SK-N-SH (cell line): Measurements from ENCODE around the gene LAIR2. TPM values are rescaled to one million over a fixed set of nuclear protein-coding genes. Genes with fewer than 3 reads are reported as not detected.

Experiments
- CTCF ChIA-PET: fragments of 300-600, 350-600 bp; formaldehyde crosslinking; extraction: SDS; loops from one replicate; lab custom pipeline; 2021; lab: Yijun Ruan, JAX
- POLR2A ChIA-PET: fragments of 350-600 bp; sonication (Branson Sonifier 250); formaldehyde crosslinking; extraction: SDS; loops from one replicate; lab custom pipeline; 2020; ENCODE audit warnings: antibody characterized with exemption, inconsistent platforms; lab: Yijun Ruan, JAX
- DNase-seq: peaks from one replicate; pipeline ENCODE4 v3.0.0; 2012
- H2AFZ ChIP-seq: fragments of 200-600 bp; sonication (generic); 2 replicates; pipeline ENCODE4 v1.8.1; 2016; ENCODE audit warnings: antibody characterized with exemption, mild to moderate bottlenecking, low read depth
- H3F3A ChIP-seq: fragments of 200-600 bp; sonication (generic); replicated peaks from 2 replicates; pipeline ENCODE3; 2016; ENCODE audit warnings: antibody characterized with exemption, mild to moderate bottlenecking; ENCODE audit not compliant: insufficient read depth
- H3K27ac ChIP-seq, 2 experiments: fragments of 200-500 bp in 1 of 2; fragments of 200-600 bp in 1 of 2; sonication (Bioruptor generic) in 1 of 2; sonication (generic), shearing (Covaris generic) in 1 of 2; 2 replicates each; pipeline versions ENCODE4 v1.5.1 to v1.6.1; 2014 to 2016; ENCODE audit warnings: low read depth in 2 of 2, inconsistent platforms in 1 of 2, low read length in 1 of 2, mild to moderate bottlenecking in 1 of 2, mixed read lengths in 1 of 2
- H3K27me3 ChIP-seq: fragments of 200-600 bp; sonication (generic), shearing (Covaris generic); 2 replicates; pipeline ENCODE4 v1.6.1; 2016; ENCODE audit warnings: mixed run types; ENCODE audit not compliant: insufficient read depth
- H3K36me3 ChIP-seq, 2 experiments: fragments of 200-500 bp in 1 of 2; fragments of 200-600 bp in 1 of 2; sonication (Bioruptor generic) in 1 of 2; sonication (generic) in 1 of 2; replicated peaks in 1 of 2; 2 replicates each; pipeline versions ENCODE3 to v1.5.1; 2014 to 2016; ENCODE audit warnings: low read length in 1 of 2, mild to moderate bottlenecking in 1 of 2; ENCODE audit not compliant: insufficient read depth in 2 of 2, control insufficient read depth in 1 of 2
- H3K4me1 ChIP-seq, 2 experiments: fragments of 200-500 bp in 1 of 2; fragments of 200-600 bp in 1 of 2; sonication (Bioruptor generic) in 1 of 2; sonication (generic), shearing (Covaris generic) in 1 of 2; 2 replicates each; pipeline versions ENCODE4 v1.5.1 to v1.6.1; 2014 to 2016; ENCODE audit warnings: low read depth in 1 of 2, low read length in 1 of 2, mixed run types in 1 of 2; ENCODE audit not compliant: insufficient read depth in 2 of 2, control insufficient read depth in 1 of 2
- H3K4me2 ChIP-seq: fragments of 200-600 bp; sonication (generic), shearing (Covaris generic); 2 replicates; pipeline ENCODE4 v1.6.1; 2017; ENCODE audit warnings: mixed run types
- H3K4me3 ChIP-seq, 2 experiments: fragments of 200-500 bp in 1 of 2; fragments of 200-600 bp in 1 of 2; sonication (Bioruptor generic) in 1 of 2; sonication (generic), shearing (Covaris generic) in 1 of 2; 2 replicates each; pipeline versions ENCODE4 v1.5.1 to v1.8.1; 2014 to 2016; ENCODE audit warnings: low read depth in 2 of 2, inconsistent platforms in 1 of 2, low read length in 1 of 2, mild to moderate bottlenecking in 1 of 2, mixed read lengths in 1 of 2, moderate library complexity in 1 of 2
- H3K79me2 ChIP-seq: fragments of 200-600 bp; sonication (generic); 2 replicates; pipeline ENCODE4 v1.8.1; 2017; ENCODE audit warnings: mild to moderate bottlenecking; ENCODE audit not compliant: insufficient read depth
- H3K9ac ChIP-seq: fragments of 200-600 bp; sonication (generic); 2 replicates; pipeline ENCODE4 v1.6.1; 2017; ENCODE audit warnings: mixed run types
- H3K9me2 ChIP-seq: fragments of 200-600 bp; sonication (generic); 2 replicates; pipeline ENCODE4 v1.6.1; 2017; ENCODE audit warnings: mixed run types
- H3K9me3 ChIP-seq: fragments of 200-600 bp; sonication (generic); 2 replicates; pipeline ENCODE4 v1.6.1; 2017; ENCODE audit warnings: mixed run types, mild to moderate bottlenecking, moderate library complexity
- H4K20me1 ChIP-seq: fragments of 200-600 bp; sonication (generic); 2 replicates; pipeline ENCODE4 v1.6.1; 2017; ENCODE audit warnings: mild to moderate bottlenecking, mixed run types; ENCODE audit not compliant: insufficient read depth
- ELF1 ChIP-seq: IDR thresholded peaks from 2 replicates; pipeline ENCODE4 v1.4.0; 2012
- EP300 ChIP-seq, 2 experiments: IDR thresholded peaks; 2 replicates each; pipeline versions ENCODE4 v1.4.0 to v1.6.1; 2012; ENCODE audit warnings: borderline replicate concordance in 1 of 2, low read depth in 1 of 2, low read length in 1 of 2
- EZH2phosphoT487 ChIP-seq: fragments of 200-600 bp; sonication (generic); IDR thresholded peaks from 2 replicates; pipeline ENCODE4 v1.6.1; 2017; ENCODE audit warnings: low read depth, mixed run types, mild to moderate bottlenecking, antibody characterized with exemption, moderate library complexity, borderline replicate concordance
- FOSL2 ChIP-seq: IDR thresholded peaks from 2 replicates; pipeline ENCODE4 v1.4.0; 2012; ENCODE audit warnings: low read depth, mild to moderate bottlenecking, moderate library complexity, borderline replicate concordance
- FOXM1 ChIP-seq: IDR thresholded peaks from 2 replicates; pipeline ENCODE4 v1.4.0; 2012; ENCODE audit warnings: low read depth, mild to moderate bottlenecking
- GABPA ChIP-seq: IDR thresholded peaks from 2 replicates; pipeline ENCODE4 v1.4.0; 2012; ENCODE audit warnings: low read depth, mild to moderate bottlenecking
- GATA2 ChIP-seq: sonication (generic); formaldehyde crosslinking; IDR thresholded peaks from 2 replicates; pipeline ENCODE4 v1.5.0; 2020; ENCODE audit warnings: mild to moderate bottlenecking, missing genetic modification reagents
- JUND ChIP-seq: IDR thresholded peaks from 2 replicates; pipeline ENCODE4 v1.4.0; 2012
- MEF2A ChIP-seq: IDR thresholded peaks from 2 replicates; pipeline ENCODE4 v1.4.0; 2012; ENCODE audit warnings: low read depth, borderline replicate concordance
- MXI1 ChIP-seq: IDR thresholded peaks from 2 replicates; pipeline ENCODE4 v1.6.1; 2012; ENCODE audit warnings: mild to moderate bottlenecking, low read depth, low read length, improper control_type of control experiment
- NRF1 ChIP-seq: IDR thresholded peaks from 2 replicates; pipeline ENCODE4 v1.6.1; 2012; ENCODE audit warnings: low read depth, mild to moderate bottlenecking, low read length
- POLR2AphosphoS5 ChIP-seq: IDR thresholded peaks from 2 replicates; pipeline ENCODE4 v1.6.1; 2012; ENCODE audit warnings: low read depth, low read length
- RCOR1 ChIP-seq: fragments of 150-350 bp; IDR thresholded peaks from 2 replicates; pipeline ENCODE4 v1.6.1; 2017; ENCODE audit warnings: antibody characterized with exemption, low read length
- RXRA ChIP-seq: IDR thresholded peaks from 2 replicates; pipeline ENCODE4 v1.4.0; 2012; ENCODE audit warnings: low read depth, mild to moderate bottlenecking, borderline replicate concordance
- TCF12 ChIP-seq: IDR thresholded peaks from 2 replicates; pipeline ENCODE4 v1.4.0; 2012
- TEAD4 ChIP-seq: IDR thresholded peaks from 2 replicates; pipeline ENCODE4 v1.4.0; 2012; ENCODE audit warnings: mild to moderate bottlenecking, borderline replicate concordance; ENCODE audit not compliant: insufficient read depth
- YY1 ChIP-seq: IDR thresholded peaks from 2 replicates; pipeline ENCODE4 v1.4.0; 2012; ENCODE audit warnings: low read depth, mild to moderate bottlenecking
- WGBS: methylation state at CpG from one replicate; pipeline ENCODE4 v1.1.6; 2017; ENCODE audit warnings: low lambda C conversion rate; 5-methylcytosine and 5-hydroxymethylcytosine counted together
- polyA plus RNA-seq, 3 experiments: library from polyadenylated mRNA; depleted of rRNA; stranded (reverse); fragments of >200 nt; gene quantifications; 2 replicates each; pipeline ENCODE4 v1.2.3, GENCODE V29; 2012
- TF ChIP-seq, protein P1 (sequence below): IDR thresholded peaks from 2 replicates; pipeline ENCODE4 v1.4.0; 2012; ENCODE audit warnings: low read depth, borderline replicate concordance
- TF ChIP-seq, protein P2 (sequence below): fragments of 200-600 bp; sonication (generic); IDR thresholded peaks from 2 replicates; pipeline ENCODE4 v1.6.1; 2017; ENCODE audit warnings: antibody characterized with exemption, mild to moderate bottlenecking, moderate library complexity
- TF ChIP-seq, protein P3 (sequence below): fragments of 150-350 bp; IDR thresholded peaks from 2 replicates; pipeline ENCODE4 v1.6.1; 2017; ENCODE audit warnings: antibody characterized with exemption, low read length, low read depth, borderline replicate concordance

The LAIR2 gene
- polyA plus RNA-seq, 1 of the 3 experiments (the other 2 are of a cell fraction), result not detected

DNA sequence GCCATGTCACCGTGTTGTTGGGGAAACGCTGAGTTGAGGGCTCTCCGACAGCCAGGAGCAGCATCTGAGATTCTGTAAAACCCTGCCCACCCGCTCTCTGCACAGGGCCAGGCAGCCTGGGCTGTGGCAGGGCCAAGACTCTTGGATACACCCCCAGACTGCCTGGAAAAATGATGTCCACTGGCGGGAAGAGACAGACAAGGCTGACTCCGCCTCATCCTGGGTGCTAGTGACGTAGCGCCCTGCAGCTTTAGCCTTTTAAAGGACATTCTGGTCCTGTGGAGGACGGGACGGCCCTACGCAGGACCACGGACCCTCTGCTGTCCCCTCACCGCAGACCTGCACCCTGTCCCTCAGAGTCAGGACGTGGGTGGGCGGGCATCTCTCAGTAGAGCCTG, 50.3 kb downstream of the LAIR2 start:
- Histone ChIP-seq H3K9me3 (no peaks in the 10 kb centered on the region), H3K79me2 (no peaks in the 10 kb centered on the region), H4K20me1 (no peaks in the 10 kb centered on the region), H3F3A (no peaks in the 10 kb centered on the region), H3K27me3 (peaks cover 50% of the 10 kb centered on the region), H2AFZ (no peak overlapping the region), H3K9me2 (no peaks in the 10 kb centered on the region), H3K4me3 (no peak overlapping the region), H3K9ac (no peak overlapping the region), H3K36me3 (no peaks in the 10 kb centered on the region), H3K4me1 (no peaks in the 10 kb centered on the region), H3K27ac (no peak overlapping the region), H3K4me2 (no peak overlapping the region)
- TF ChIP-seq TEAD4 (no peak), TCF12 (no peak), EP300 (IDR thresholded peaks at IDR 0.05; ENCODE audit: borderline replicate concordance in 1 of 2, low read depth in 1 of 2, low read length in 1 of 2) (no peak), GATA2 (CRISPR knock-in tag) (no peak), FOXM1 (no peak), YY1 (no peak), MEF2A (no peak), NRF1 (no peak), FOSL2 (no peak), ELF1 (no peak), POLR2AphosphoS5 (no peak), MXI1 (no peak), GABPA (no peak), RCOR1 (no peak)
- TF ChIP-seq, protein P1, sequence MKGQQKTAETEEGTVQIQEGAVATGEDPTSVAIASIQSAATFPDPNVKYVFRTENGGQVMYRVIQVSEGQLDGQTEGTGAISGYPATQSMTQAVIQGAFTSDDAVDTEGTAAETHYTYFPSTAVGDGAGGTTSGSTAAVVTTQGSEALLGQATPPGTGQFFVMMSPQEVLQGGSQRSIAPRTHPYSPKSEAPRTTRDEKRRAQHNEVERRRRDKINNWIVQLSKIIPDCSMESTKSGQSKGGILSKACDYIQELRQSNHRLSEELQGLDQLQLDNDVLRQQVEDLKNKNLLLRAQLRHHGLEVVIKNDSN, result no peak
- TF ChIP-seq, protein P2, sequence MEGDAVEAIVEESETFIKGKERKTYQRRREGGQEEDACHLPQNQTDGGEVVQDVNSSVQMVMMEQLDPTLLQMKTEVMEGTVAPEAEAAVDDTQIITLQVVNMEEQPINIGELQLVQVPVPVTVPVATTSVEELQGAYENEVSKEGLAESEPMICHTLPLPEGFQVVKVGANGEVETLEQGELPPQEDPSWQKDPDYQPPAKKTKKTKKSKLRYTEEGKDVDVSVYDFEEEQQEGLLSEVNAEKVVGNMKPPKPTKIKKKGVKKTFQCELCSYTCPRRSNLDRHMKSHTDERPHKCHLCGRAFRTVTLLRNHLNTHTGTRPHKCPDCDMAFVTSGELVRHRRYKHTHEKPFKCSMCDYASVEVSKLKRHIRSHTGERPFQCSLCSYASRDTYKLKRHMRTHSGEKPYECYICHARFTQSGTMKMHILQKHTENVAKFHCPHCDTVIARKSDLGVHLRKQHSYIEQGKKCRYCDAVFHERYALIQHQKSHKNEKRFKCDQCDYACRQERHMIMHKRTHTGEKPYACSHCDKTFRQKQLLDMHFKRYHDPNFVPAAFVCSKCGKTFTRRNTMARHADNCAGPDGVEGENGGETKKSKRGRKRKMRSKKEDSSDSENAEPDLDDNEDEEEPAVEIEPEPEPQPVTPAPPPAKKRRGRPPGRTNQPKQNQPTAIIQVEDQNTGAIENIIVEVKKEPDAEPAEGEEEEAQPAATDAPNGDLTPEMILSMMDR, result no peak
- CTCF ChIA-PET, result no interaction called here
- POLR2A ChIA-PET, result no interaction called here
- no peak for DNase-seq
- WGBS, result 12% methylated on average over 8 of the region's 15 CpGs

DNA sequence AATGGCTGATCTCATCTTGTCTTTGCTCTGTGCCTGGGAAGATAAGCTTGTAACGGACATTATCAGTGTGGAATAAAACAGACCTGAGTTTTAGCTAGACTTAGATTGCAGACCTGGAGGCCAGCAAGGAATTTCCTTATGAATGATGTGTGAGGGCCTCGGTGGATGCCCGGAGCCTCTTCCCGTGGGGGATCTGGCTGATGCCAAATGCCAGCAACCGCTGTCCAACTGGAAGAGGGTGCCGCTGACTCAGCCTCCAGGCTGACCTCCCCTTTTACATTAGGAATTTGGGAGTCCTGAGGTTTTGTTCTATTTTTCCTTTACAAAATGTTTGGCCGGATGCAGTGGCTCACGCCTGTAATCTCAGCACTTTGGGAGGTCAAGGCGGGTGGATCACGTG, 51.4 kb downstream of the LAIR2 start:
- no peak overlapping the region for H3K4me3 ChIP-seq
- H3K4me2 ChIP-seq, result no peak overlapping the region
- WGBS, result 23% methylated on average over 10 of the region's 10 CpGs
- no peaks in the 10 kb centered on the region for H3K79me2 ChIP-seq
- H3K4me1 ChIP-seq, result no peaks in the 10 kb centered on the region
- H4K20me1 ChIP-seq, result no peaks in the 10 kb centered on the region
- POLR2A ChIA-PET, result no interaction called here
- no peaks in the 10 kb centered on the region for H3K36me3 ChIP-seq
- CTCF ChIA-PET, result no interaction called here
- no peaks in the 10 kb centered on the region for H3K9me3 ChIP-seq
- no peak overlapping the region for H3K27ac ChIP-seq
- no peaks in the 10 kb centered on the region for H3F3A ChIP-seq
- H2AFZ ChIP-seq, result no peak overlapping the region
- no peaks in the 10 kb centered on the region for H3K9me2 ChIP-seq
- peaks cover 41% of the 10 kb centered on the region for H3K27me3 ChIP-seq
- H3K9ac ChIP-seq, result no peak overlapping the region
- no peak for DNase-seq
- TF ChIP-seq FOSL2, result no peak
- TF ChIP-seq FOXM1, result no peak
- TF ChIP-seq, protein P3, sequence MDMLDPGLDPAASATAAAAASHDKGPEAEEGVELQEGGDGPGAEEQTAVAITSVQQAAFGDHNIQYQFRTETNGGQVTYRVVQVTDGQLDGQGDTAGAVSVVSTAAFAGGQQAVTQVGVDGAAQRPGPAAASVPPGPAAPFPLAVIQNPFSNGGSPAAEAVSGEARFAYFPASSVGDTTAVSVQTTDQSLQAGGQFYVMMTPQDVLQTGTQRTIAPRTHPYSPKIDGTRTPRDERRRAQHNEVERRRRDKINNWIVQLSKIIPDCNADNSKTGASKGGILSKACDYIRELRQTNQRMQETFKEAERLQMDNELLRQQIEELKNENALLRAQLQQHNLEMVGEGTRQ, result no peak
- no peak for TF ChIP-seq ELF1
- TF ChIP-seq RXRA, result no peak
- TF ChIP-seq, protein P1, result no peak
- TF ChIP-seq JUND, result no peak
- TF ChIP-seq EZH2phosphoT487, result no peak
- TF ChIP-seq NRF1, result no peak
- TF ChIP-seq, protein P2, result no peak
